Measurements from ENCODE around the gene CCDC172. TPM values are rescaled to one million over a fixed set of nuclear protein-coding genes. Genes with fewer than 3 reads are reported as not detected.

The CCDC172 gene
- polyA plus RNA-seq (2011; rRNA removed) = not detected in 2 replicates
- not detected in 2 replicates for polyA plus RNA-seq (2012; cell fraction: cytosol; rRNA removed)
- not detected in 2 replicates for polyA plus RNA-seq (2012; cell fraction: nucleus; rRNA removed)
- not detected in 3 replicates for polyA plus RNA-seq (2017; fragmentation: RNase III; extraction: RNeasy Plus Mini Kit Qiagen cat#74134 plus additional on column Dnase treatment)
- polyA minus RNA-seq (2011; rRNA and poly(A)+ RNA removed) = not detected in 2 replicates

- Histone ChIP-seq H3K4me1 (no peaks in the 10 kb centered on the region), H3K4me2 (no peak within 1 kb of the TSS), H3K9me3 (no peaks in the 10 kb centered on the region), H3K4me3 (no peak within 1 kb of the TSS), H3K27ac (no peak within 1 kb of the TSS)
- FAIRE-seq = no peak
- no peak for TF ChIP-seq CHD2 (IDR thresholded peaks at IDR 0.05; ENCODE audit: low read length, partially characterized antibody)
- no peak for TF ChIP-seq POLR2AphosphoS2 (conservative IDR thresholded peaks at IDR 0.05; ENCODE audit: low read length)
- TF ChIP-seq NFE2L2 (conservative IDR thresholded peaks at IDR 0.05; ENCODE audit: low read length) = no peak
- TF ChIP-seq PHF8 (IDR thresholded peaks at IDR 0.05; ENCODE audit: borderline replicate concordance, low read depth) = no peak
- ChIA-PET POLR2A (no interaction called here), CTCF (interaction anchor here (1.1 kb wide), 1 partner anchor 11 kb away, joined by 3 read pairs; no protein-coding TSS in a partner anchor)
- no peak for DNase-seq (ENCODE audit: low read depth in 1 of 2, low spot score in 1 of 2)
- no peak for ATAC-seq
- 62% methylated on average over 20 of the region's 22 CpGs for WGBS (ENCODE audit: missing lambda C conversion rate)
Measured at GRCh38 chr10:116324227-116324950, at the start of gene CCDC172. TSS of gene CCDC172 (plus strand) at chr10:116324448. CDS start at chr10:116325012, 564 bp downstream.

GRCh38 chr10:116276981-116277380 lies 47.3 kb upstream of the CCDC172 start:
- CTCF ChIA-PET = interaction anchor here (1.6 kb wide), 1 partner anchor 11 kb away, joined by 4 read pairs; no protein-coding TSS in a partner anchor
- DNase-seq (ENCODE audit: low read depth in 1 of 2, low spot score in 1 of 2) (no peak), FAIRE-seq (no peak), ATAC-seq (no peak)
- H3K4me2 ChIP-seq = no peak overlapping the region
- no peaks in the 10 kb centered on the region for H3K9me3 ChIP-seq
- H3K4me1 ChIP-seq = peaks cover 7% of the 10 kb centered on the region; the same call in 1 of the 3 replicates
- no peak overlapping the region for H3K4me3 ChIP-seq
- POLR2A ChIA-PET = no interaction called here
- TF ChIP-seq HOXB13 (CRISPR knock-in tag; IDR thresholded peaks at IDR 0.05; ENCODE audit: low read depth) (no peak), NFE2L2 (conservative IDR thresholded peaks at IDR 0.05; ENCODE audit: low read length) (no peak), FOSL2 (IDR thresholded peaks at IDR 0.05) (no peak), FOSL2 (CRISPR knock-in tag; IDR thresholded peaks at IDR 0.05) (no peak), MAX (IDR thresholded peaks at IDR 0.05) (no peak)
- WGBS (ENCODE audit: missing lambda C conversion rate) = 67% methylated on average over 3 of the region's 3 CpGs
- no peak overlapping the region for H3K27ac ChIP-seq

- CTCF ChIA-PET = interaction anchor here (0.9 kb wide), 1 partner anchor 107 kb away, joined by 3 read pairs; no protein-coding TSS in a partner anchor
- TF ChIP-seq SREBF2 (IDR thresholded peaks at IDR 0.05) = no peak
- no peak for TF ChIP-seq BHLHE40 (IDR thresholded peaks at IDR 0.05; ENCODE audit: low read depth, low read length)
- TF ChIP-seq RNF2 (IDR thresholded peaks at IDR 0.05; ENCODE audit: borderline replicate concordance, low read depth) = no peak
- TF ChIP-seq JUN (IDR thresholded peaks at IDR 0.05) = no peak
- no peak for TF ChIP-seq FOSB (CRISPR knock-in tag; IDR thresholded peaks at IDR 0.05)
- no peak for TF ChIP-seq ATOH8 (CRISPR knock-in tag; IDR thresholded peaks at IDR 0.05; ENCODE audit: low read depth)
- no peak for TF ChIP-seq EHF (CRISPR knock-in tag; IDR thresholded peaks at IDR 0.05)
- TF ChIP-seq TP53 (CRISPR knock-in tag; IDR thresholded peaks at IDR 0.05) = no peak
- TF ChIP-seq USF2 (IDR thresholded peaks at IDR 0.05) = no peak
- no peak for TF ChIP-seq POLR2A (IDR thresholded peaks at IDR 0.05; ENCODE audit: low read length)
- FAIRE-seq = no peak
- H3K27ac ChIP-seq = no peak overlapping the region
- POLR2A ChIA-PET = no interaction called here
- peaks cover 7% of the 10 kb centered on the region; the same call in 1 of the 3 replicates for H3K4me1 ChIP-seq
- H3K4me2 ChIP-seq = no peak overlapping the region
- no peak for DNase-seq (ENCODE audit: low read depth in 1 of 2, low spot score in 1 of 2)
- no peaks in the 10 kb centered on the region for H3K9me3 ChIP-seq
- 30% methylated on average over 6 of the region's 6 CpGs for WGBS (ENCODE audit: missing lambda C conversion rate)
- H3K4me3 ChIP-seq = no peak overlapping the region
- no peak for ATAC-seq
Measured at GRCh38 chr10:116278846-116279245, 45.4 kb upstream of the CCDC172 start.

- WGBS (ENCODE audit: missing lambda C conversion rate) = 39% methylated on average over 3 of the region's 3 CpGs
- no peak for ATAC-seq
- no peak for DNase-seq (ENCODE audit: low read depth in 1 of 2, low spot score in 1 of 2)
- H3K4me2 ChIP-seq = no peak overlapping the region
- ChIA-PET POLR2A (no interaction called here), CTCF (interaction anchor here (1.1 kb wide), 1 partner anchor 575 kb away, joined by 3 read pairs; no protein-coding TSS in a partner anchor)
- H3K27ac ChIP-seq = no peak overlapping the region
- TF ChIP-seq HMGXB4 (CRISPR knock-in tag; IDR thresholded peaks at IDR 0.05; ENCODE audit: borderline replicate concordance) (no peak), CHD2 (IDR thresholded peaks at IDR 0.05; ENCODE audit: low read length, partially characterized antibody) (no peak)
- no peak for FAIRE-seq
- no peaks in the 10 kb centered on the region for H3K4me1 ChIP-seq
- no peaks in the 10 kb centered on the region for H3K9me3 ChIP-seq
- no peak overlapping the region for H3K4me3 ChIP-seq
Measured at GRCh38 chr10:116281775-116282174, 42.5 kb upstream of the CCDC172 start.
